AG09309 (cell line): ENCODE data around the gene MAP3K20.
"Not testable (repeated sequence)": the region's sequence is repeated elsewhere in the genome, so short reads cannot be mapped to it uniquely, and the experiment has no call there.

Experiments used
- DNase-seq: peaks from one replicate; pipeline ENCODE4 v3.0.0-alpha.2; 2010; ENCODE audit warnings: low read depth
- H3K4me3 ChIP-seq: 2 replicates; pipeline ENCODE4 v1.5.1; 2011; ENCODE audit warnings: mild to moderate bottlenecking, low read depth, low read length, moderate library complexity; ENCODE audit not compliant: control insufficient read depth
- TF ChIP-seq, protein P1 (sequence below): IDR thresholded peaks from 2 replicates; pipeline ENCODE4 v1.5.1; 2011; ENCODE audit warnings: mild to moderate bottlenecking, low read depth, low read length, inconsistent platforms; ENCODE audit not compliant: insufficient read depth, control insufficient read depth; ENCODE audit errors: missing control alignments

The MAP3K20 gene

DNA sequence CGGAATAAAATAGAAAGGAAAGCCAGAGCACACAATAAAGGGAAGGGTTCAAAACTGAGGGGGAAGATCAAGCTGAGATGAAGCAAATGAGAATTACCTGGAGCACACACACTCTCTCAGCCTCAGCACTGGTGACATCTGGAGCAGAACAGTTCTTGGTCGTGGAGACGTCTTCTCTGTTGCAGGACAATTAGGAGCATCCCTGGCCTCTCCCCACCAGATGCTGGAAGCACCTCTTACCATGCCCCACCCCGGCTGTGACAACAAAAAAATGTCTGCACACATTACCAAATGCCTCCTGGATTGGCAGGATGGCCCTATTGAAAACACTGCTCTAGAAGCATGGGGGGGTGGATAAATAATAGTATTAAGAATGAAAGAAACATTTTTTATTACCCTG is 43.6 kb upstream of the MAP3K20 start:
- no peak for DNase-seq
- H3K4me3 ChIP-seq: no peak overlapping the region
- TF ChIP-seq, protein P1, sequence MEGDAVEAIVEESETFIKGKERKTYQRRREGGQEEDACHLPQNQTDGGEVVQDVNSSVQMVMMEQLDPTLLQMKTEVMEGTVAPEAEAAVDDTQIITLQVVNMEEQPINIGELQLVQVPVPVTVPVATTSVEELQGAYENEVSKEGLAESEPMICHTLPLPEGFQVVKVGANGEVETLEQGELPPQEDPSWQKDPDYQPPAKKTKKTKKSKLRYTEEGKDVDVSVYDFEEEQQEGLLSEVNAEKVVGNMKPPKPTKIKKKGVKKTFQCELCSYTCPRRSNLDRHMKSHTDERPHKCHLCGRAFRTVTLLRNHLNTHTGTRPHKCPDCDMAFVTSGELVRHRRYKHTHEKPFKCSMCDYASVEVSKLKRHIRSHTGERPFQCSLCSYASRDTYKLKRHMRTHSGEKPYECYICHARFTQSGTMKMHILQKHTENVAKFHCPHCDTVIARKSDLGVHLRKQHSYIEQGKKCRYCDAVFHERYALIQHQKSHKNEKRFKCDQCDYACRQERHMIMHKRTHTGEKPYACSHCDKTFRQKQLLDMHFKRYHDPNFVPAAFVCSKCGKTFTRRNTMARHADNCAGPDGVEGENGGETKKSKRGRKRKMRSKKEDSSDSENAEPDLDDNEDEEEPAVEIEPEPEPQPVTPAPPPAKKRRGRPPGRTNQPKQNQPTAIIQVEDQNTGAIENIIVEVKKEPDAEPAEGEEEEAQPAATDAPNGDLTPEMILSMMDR: no peak

DNA sequence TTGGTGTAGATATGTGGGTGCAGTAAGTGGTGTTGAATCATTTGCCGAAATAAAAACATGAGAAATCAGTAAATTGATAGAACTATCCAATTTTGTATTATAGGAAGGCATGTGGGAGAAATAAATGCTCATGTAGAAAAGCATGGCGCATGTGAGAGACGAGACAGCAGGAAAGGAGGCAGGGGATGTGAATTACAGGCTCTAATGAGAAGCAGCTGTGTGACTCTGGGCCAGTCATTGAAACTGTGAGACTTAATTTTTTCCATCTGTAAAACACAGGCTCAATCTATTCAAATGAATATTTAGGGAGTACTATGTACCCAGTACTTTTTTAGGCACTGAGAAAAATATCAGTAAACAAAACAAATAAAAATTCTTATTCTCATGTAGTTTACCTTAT is 42.6 kb upstream of the MAP3K20 start:
- TF ChIP-seq, protein P1: no peak
- peak; percentile 55 for DNase-seq
- H3K4me3 ChIP-seq: no peak overlapping the region

DNA sequence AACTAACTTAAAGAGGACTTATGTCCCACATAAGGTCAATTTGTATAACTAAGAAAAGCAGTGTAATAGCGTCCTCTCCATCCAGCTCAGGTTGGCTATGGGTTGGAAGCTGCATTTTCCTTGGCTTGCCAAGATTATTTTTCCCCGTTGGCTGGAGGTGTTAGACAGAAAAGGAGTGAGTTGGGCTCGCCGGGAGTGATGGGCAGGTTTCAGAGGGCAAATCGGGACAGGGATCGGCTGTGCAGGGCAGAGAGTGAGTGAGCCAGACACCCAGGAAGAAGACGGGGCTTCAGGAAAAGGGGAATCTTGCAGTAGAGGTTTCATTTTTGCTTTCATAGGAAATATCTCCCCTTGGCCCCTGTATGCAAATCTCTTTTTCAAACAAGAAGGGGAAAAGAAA is 41.5 kb upstream of the MAP3K20 start:
- no peak for DNase-seq
- TF ChIP-seq, protein P1: no peak
- no peak overlapping the region for H3K4me3 ChIP-seq

DNA sequence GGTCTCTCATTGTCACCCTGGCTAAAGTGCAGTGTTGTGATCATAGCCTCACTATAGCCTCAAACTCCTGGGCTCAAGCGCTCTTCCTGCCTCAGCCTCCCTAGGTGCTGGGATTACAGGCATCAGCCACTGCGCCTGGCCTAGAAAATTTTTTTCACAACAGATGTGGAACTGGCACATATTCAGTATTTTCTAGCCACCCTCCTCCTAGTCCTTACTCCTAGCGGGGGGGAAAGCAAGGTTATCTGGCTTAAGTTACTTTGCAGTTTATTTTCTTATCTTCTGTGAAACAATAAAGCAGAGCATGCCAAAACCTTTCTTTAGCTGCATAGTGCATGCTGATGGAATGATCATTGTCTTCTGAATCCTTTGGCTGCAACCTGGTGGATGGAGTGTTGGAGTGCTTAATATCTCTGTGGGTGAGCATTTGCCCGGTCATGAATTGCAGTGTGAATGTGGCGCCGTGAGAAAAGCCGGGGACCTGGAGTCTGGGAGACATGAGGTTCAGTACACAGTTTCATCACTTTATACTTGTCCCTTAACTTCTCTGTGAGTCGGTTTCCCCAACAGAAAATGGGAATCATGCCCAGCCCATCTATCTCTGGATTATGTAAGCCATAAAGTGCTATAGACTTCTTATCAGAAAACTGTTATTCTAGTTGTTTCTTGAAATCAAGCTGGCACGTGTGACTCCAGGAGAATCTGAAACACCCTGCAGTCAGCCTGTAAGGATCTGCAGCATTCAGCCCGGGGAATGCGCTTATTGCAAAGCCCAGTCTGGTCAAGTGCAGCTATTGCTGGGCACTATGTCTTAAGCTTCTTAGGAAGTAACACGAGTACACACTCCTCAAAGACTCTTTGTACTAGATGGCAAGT is 38.2 kb upstream of the MAP3K20 start:
- no peak for DNase-seq
- H3K4me3 ChIP-seq: no peak overlapping the region
- TF ChIP-seq, protein P1: no peak

DNA sequence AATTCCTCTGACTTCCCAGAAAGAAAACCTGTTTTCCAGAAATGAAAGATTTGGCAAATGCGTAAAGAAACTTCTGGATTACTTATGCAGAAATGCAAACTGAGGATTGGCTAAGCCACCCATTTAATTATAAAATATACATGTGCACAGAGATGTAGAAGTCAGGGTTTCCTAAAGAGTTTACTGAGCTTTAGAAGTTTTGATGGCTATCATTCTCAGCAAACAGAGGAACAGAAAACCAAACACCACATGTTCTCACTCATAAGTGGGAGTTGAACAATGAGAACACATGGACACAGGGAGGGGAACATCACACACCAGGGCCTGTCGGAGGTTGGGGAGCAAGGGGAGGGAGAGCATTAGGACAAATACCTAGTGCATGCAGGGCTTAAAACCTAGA is 37.4 kb upstream of the MAP3K20 start:
- not testable (repeated sequence) for DNase-seq, H3K4me3 ChIP-seq

DNA sequence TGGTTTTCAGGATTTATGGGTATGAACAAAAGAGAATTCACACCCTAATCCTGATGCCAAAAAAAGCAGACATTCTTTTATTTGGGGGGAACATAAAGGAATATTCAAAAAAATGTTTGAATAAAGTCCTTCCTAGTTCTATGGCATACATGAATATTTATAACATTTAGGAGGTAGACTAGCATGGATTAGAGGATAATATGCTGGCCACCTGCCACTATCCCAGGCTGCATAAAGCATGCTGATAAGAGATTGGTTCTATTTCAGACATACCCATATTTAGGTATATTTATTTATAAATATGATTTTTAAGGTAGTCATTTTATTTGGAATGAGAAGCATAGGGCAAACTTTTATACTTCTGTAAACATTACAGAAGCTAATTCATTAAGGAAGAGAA is 34.9 kb upstream of the MAP3K20 start:
- no peak overlapping the region for H3K4me3 ChIP-seq
- TF ChIP-seq, protein P1: no peak

DNA sequence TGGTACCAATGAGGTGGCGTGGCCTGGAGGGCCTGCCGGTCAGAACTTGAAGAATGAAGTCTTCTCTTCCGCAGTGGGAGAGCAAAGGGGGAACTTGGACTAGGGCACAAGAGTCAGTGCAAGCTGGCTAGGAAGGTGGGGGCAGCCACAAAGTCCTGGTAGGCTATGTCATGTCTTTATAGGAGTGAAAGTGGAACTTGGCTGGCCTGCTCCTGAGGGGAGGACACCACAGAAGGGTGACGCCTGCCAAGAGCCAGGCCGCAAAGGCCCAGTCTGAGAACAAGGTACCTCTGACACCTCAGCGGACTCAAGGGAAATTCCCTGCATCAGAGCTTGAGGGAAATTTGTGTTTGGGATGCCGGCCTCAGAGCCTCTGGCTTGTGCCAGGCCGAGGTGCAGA is 32.2 kb upstream of the MAP3K20 start:
- DNase-seq: no peak
- H3K4me3 ChIP-seq: no peak overlapping the region
- TF ChIP-seq, protein P1: no peak

More for the DNA sequence above, 34.9 kb upstream of the MAP3K20 start:
- DNase-seq: no peak
